ENCODE data around the gene U2SURP.

GRCh38 chr3:142961539-142961938, 39.8 kb upstream of the U2SURP start:
- TF ChIP-seq EZH2 (IDR thresholded peaks at IDR 0.05; ENCODE audit: borderline replicate concordance) (no peak), CTCF (IDR thresholded peaks at IDR 0.05; ENCODE audit: poor library complexity) (no peak)

Data from hepatocyte (in vitro differentiated cells).